Adrenal gland (tissue), 5 donors: ENCODE results near the gene SURF6.

Source experiments
- CTCF ChIP-seq, 6 experiments: fragments of 450-650 bp in 4 of 6; fragments of 200-600 bp in 2 of 6; sonication (generic) in 1 of 6; IDR thresholded peaks; 1 replicate in 5 of 6; 2 replicates in 1 of 6; pipeline versions ENCODE4 v1.5.1 to v1.8.0; 2016 to 2021; ENCODE audit warnings: antibody characterized with exemption in 6 of 6, mild to moderate bottlenecking in 2 of 6, moderate library complexity in 1 of 6
- POLR2A ChIP-seq, 2 donors: fragments of 450-650 bp; IDR thresholded peaks; one replicate each; pipeline ENCODE4 v1.6.1; 2017; ENCODE audit warnings: antibody characterized with exemption in 2 of 2, mild to moderate bottlenecking in 2 of 2, moderate library complexity in 1 of 2
- donor health status: DM: no; HTN: no; CAD: no.

GRCh38 chr9:133342069-133342406 is 6.0 kb upstream of the SURF6 start:
- TF ChIP-seq CTCF (IDR thresholded peaks at IDR 0.05) (no peak), POLR2A (IDR thresholded peaks at IDR 0.05) (no peak)
